Type B pancreatic cell (in vitro differentiated cells): ENCODE data around the gene FOSL2. TPM values are rescaled to one million over a fixed set of nuclear protein-coding genes. Genes with fewer than 3 reads are reported as not detected.

ENCODE experiments used
- DNase-seq: peaks from one replicate; pipeline ENCODE4 v3.0.0; 2021; ENCODE audit warnings: mixed read lengths; ENCODE audit not compliant: unreplicated experiment; ENCODE audit errors: extremely low spot score
- H3K27ac Mint-ChIP-seq: 2 replicates; pipeline ENCODE4 v1.8.0; 2021; ENCODE audit warnings: mild to moderate bottlenecking, mixed read lengths
- H3K27me3 Mint-ChIP-seq: 2 replicates; pipeline ENCODE4 v1.8.0; 2021; ENCODE audit warnings: mixed read lengths
- H3K36me3 Mint-ChIP-seq: 2 replicates; pipeline ENCODE4 v1.8.0; 2021; ENCODE audit warnings: mixed read lengths
- H3K4me1 Mint-ChIP-seq: one replicate; pipeline ENCODE4 v1.8.0; 2021; ENCODE audit warnings: mixed read lengths; ENCODE audit not compliant: unreplicated experiment
- H3K4me3 Mint-ChIP-seq: 2 replicates; pipeline ENCODE4 v1.8.0; 2021; ENCODE audit warnings: mild to moderate bottlenecking, mixed read lengths
- H3K9me3 Mint-ChIP-seq: 2 replicates; pipeline ENCODE4 v1.8.0; 2021; ENCODE audit warnings: mixed read lengths
- total RNA-seq: library from RNA; stranded (reverse); gene quantifications from 2 replicates; pipeline ENCODE4 v1.2.1, GENCODE V29; 2021; ENCODE audit warnings: low replicate concordance
- TF ChIP-seq, protein P1 (sequence below): fragments of 200-600 bp; sonication (generic); conservative IDR thresholded peaks from 2 replicates; pipeline ENCODE4 v1.5.0; 2021; ENCODE audit warnings: antibody characterized with exemption, mild to moderate bottlenecking

Gene FOSL2
- total RNA-seq, 1 donor from 2014 or later, result 42.1 TPM

DNA sequence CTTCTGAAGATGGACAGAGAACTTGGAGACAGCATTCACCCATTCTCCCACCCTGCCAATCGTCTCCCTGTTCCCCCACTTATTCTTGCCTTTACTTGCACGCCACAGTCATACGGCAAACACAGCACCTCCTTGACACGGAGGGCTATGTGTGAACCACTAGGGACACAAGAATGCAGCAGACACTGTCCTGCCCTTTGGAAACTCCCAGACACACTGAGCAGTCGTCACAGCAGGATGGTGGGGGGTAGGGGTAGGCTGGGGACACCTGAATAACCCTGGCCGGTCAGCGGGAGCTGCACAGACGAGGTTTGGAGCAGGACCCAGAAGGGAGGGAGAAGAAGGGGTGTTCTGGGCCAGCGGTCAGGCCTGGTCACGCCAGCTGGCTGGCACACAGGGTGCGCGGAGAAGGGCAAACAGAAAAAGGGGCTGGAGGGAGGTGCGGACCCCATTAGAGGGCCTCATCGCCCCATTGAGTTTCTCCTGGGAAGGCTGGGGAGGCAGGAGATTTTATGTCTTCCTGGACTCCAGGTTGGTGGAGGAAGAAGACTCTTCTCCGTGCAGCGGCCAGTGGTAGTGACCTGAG is 40.0 kb upstream of the FOSL2 start:
- Mint-ChIP-seq H3K27me3 (no peaks in the 10 kb centered on the region), H3K4me3 (peak overlapping the region; percentile 9), H3K36me3 (no peaks in the 10 kb centered on the region), H3K27ac (no peak overlapping the region), H3K4me1 (peaks cover 18% of the 10 kb centered on the region), H3K9me3 (no peaks in the 10 kb centered on the region)
- TF ChIP-seq, protein P1, sequence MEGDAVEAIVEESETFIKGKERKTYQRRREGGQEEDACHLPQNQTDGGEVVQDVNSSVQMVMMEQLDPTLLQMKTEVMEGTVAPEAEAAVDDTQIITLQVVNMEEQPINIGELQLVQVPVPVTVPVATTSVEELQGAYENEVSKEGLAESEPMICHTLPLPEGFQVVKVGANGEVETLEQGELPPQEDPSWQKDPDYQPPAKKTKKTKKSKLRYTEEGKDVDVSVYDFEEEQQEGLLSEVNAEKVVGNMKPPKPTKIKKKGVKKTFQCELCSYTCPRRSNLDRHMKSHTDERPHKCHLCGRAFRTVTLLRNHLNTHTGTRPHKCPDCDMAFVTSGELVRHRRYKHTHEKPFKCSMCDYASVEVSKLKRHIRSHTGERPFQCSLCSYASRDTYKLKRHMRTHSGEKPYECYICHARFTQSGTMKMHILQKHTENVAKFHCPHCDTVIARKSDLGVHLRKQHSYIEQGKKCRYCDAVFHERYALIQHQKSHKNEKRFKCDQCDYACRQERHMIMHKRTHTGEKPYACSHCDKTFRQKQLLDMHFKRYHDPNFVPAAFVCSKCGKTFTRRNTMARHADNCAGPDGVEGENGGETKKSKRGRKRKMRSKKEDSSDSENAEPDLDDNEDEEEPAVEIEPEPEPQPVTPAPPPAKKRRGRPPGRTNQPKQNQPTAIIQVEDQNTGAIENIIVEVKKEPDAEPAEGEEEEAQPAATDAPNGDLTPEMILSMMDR, result no peak
- DNase-seq, result no peak

DNA sequence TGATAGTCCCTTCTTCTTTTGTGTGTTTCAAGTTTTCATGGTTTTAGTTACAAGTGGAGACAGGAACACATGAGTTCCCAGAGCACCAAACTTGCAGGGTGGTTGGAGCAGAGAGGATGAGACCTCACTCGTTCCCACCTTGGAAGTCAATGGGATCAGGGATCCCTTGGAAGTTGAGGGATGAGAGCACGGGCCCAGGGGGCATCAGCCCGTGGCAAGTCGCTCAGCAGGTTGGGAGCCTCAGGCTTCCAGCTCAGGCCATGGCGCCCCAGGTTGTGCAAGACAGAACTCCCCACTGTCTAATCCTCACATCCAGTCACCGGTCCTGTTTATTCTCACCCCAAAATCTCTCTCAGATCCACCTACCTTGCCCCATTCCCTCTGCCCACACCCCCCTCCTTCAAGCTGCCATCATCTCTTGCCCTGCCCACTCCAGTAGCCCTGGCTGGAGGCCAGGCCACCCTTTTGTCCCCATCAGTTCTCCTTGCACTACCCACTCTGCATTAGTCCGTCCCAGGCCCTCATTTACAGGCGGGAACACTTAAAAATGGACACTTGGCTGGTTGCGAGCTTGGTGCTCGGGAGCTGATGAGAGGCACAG is 37.6 kb upstream of the FOSL2 start:
- no peak for DNase-seq
- no peaks in the 10 kb centered on the region for H3K27me3 Mint-ChIP-seq
- H3K4me3 Mint-ChIP-seq, result no peak overlapping the region
- no peaks in the 10 kb centered on the region for H3K36me3 Mint-ChIP-seq
- H3K27ac Mint-ChIP-seq, result no peak overlapping the region
- no peaks in the 10 kb centered on the region for H3K9me3 Mint-ChIP-seq
- TF ChIP-seq, protein P1, result no peak
- H3K4me1 Mint-ChIP-seq, result peaks cover 17% of the 10 kb centered on the region

DNA sequence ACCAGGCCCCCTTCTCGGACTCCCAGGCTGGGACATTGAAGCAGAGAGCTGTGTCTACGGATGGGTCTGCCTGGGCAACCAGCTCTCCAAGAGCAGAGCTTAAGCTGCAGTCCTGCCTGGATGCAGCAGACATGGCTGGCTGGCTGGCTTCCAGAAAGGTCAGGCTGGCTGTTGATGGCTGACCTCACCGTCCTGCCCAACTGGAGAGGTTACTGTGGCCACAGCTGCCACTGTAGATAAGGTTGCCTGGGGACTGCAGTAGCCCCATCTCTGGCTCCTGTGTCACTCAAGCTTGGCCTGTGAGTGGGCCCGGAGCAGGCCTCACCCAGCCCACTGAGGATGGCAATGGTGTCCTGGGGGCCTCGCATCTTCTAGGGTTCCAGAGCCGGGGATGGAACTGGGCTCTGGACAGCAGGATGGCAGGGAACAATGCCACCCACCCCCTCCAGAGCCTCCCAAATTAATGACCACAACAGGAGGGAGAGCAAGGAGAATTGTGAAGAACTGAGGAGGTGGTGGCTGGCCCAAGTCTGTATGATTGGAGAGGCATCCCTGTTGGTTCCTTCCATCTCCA is 37.0 kb upstream of the FOSL2 start:
- DNase-seq, result no peak
- H3K27me3 Mint-ChIP-seq, result no peaks in the 10 kb centered on the region
- no peak overlapping the region for H3K4me3 Mint-ChIP-seq
- peaks cover 20% of the 10 kb centered on the region for H3K4me1 Mint-ChIP-seq
- TF ChIP-seq, protein P1, result no peak
- no peaks in the 10 kb centered on the region for H3K9me3 Mint-ChIP-seq
- H3K36me3 Mint-ChIP-seq, result no peaks in the 10 kb centered on the region
- no peak overlapping the region for H3K27ac Mint-ChIP-seq

DNA sequence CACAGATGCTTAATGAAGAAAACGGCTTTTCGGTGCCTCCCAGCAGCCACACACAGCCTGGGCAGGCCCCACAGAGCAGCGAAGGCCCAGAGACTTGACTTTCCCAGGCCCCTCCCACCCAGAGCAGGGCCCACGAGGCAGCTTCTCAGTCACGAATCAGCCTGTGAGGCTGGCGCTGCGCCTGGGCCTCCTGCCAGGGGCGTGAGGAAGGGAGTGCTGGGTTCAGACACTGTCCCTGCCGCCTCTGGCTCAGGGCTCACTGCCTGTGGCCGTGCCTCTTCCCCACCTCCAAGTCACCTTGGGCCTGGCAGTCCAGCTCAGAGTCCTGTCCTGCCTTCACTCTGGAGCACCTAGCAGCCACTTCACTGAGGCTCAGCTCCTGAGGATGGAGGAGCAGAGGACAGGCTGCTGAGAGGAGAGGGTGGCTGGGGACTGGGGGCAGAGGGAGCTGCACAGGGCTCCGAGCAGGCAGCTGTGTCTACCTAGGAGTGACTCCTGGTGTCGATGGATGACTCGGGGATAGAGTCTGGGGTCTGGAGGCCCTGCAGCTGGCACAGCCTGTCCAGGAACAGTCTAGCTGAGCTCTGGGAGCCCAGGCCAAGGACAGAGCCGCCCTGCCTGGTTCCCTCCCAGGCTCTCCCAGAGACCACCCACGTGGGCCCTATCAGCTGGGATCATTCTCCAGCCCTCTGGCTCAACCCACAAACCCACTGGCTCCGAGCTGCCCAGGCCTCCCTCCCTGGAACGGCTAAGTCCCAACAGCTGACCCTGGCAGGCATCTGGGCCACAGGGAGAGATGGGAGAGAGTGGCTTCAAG is 36.4 kb upstream of the FOSL2 start:
- peaks cover 27% of the 10 kb centered on the region for H3K4me1 Mint-ChIP-seq
- DNase-seq, result no peak
- no peaks in the 10 kb centered on the region for H3K27me3 Mint-ChIP-seq
- H3K4me3 Mint-ChIP-seq, result no peak overlapping the region
- H3K9me3 Mint-ChIP-seq, result no peaks in the 10 kb centered on the region
- no peaks in the 10 kb centered on the region for H3K36me3 Mint-ChIP-seq
- TF ChIP-seq, protein P1, result no peak
- H3K27ac Mint-ChIP-seq, result no peak overlapping the region

DNA sequence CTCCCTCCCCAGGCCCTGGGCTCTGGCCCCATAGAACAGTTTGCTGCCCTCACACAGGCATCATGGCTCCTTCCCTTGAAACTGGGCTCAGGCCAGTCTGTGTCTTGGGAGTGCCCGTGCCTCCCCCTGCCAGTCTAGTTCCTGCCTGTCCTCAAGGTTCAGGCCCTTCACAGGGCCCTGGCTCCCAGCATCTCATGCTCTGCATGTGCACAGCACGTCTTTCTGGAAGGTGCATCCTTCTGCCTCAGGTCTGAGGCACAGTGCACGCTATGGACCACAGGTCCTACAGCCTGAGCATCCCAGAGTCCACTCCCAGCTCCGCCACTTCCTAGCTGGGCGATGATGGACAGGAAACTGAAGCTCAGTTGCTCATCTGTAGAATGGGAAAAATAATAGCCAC is 35.6 kb upstream of the FOSL2 start:
- no peaks in the 10 kb centered on the region for H3K36me3 Mint-ChIP-seq
- no peaks in the 10 kb centered on the region for H3K27me3 Mint-ChIP-seq
- peaks cover 29% of the 10 kb centered on the region for H3K4me1 Mint-ChIP-seq
- DNase-seq, result no peak
- TF ChIP-seq, protein P1, result no peak
- H3K9me3 Mint-ChIP-seq, result no peaks in the 10 kb centered on the region
- no peak overlapping the region for H3K27ac Mint-ChIP-seq
- H3K4me3 Mint-ChIP-seq, result no peak overlapping the region
